Stimulated activated CD8-positive, alpha-beta memory T cell treated with anti-CD3 and anti-CD28 coated beads, Interleukin-4, amount 100 ng/mL, for 1 hour (primary cell): Measurements from ENCODE around the gene EPS8L3.

Source experiments
- DNase-seq, 2 donors: peaks; one replicate each; pipeline ENCODE4 v3.0.0-alpha.2; 2020; ENCODE audit warnings: low read depth in 2 of 2, low spot score in 1 of 2

EPS8L3 gene

DNA sequence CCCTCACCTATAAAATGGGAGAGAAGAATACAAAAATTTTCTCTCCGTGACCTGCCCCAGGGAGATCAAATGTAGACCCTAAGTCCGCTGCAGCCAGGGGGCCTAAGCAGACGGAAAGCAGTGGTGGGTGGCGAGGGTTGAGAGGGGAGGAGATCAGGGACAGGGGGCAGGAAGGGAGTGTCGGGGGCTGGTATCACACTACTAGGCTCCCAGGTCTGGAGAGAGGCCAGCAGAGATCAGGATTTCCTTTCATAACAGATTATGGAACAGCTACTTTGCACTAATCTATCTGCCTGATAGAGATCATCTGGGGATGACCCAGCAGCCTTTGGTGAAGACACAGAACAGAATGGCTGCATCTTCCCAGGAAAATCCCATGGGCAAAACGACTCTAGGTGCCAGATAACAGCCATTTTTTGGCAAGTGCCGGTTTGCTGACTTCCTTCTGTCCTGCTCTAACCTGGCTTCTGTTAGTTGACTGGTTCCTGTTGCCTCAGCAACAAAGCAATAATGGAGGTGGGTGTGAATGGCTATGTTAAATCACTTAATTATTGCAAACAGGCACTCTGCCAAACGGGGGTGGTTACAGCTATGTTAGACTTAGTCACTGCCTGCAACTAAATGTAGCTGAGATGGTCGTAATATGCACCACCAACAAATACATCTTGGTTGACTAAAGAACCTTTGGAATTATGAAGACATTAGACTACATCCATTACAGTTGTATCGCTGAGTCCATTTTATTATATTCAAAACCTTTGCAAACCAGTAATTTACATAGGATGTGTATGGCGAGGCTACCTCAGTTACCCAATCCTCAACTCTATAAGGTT lies 30.0 kb upstream of the EPS8L3 start:
- DNase-seq, result no peak

DNA sequence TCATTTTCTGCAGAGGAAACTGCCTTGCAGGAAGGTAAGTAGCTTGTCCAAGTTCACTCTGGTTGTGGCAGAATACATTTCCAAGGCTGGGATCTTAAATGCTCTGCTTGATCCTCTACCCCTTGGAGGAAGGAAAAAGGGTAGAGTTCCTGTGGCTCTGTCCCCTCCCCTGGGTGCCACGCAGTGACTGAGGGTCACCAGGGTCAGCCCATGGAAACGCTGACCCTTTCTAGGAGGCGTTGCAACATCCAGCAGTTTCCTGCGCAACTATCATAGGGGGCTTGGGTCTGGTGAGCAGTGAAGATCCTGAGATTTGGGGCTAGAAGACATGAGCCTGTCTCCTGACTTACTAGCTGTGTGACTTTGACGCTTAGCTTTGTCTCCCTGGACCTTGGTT lies 29.4 kb upstream of the EPS8L3 start:
- no peak for DNase-seq

DNA sequence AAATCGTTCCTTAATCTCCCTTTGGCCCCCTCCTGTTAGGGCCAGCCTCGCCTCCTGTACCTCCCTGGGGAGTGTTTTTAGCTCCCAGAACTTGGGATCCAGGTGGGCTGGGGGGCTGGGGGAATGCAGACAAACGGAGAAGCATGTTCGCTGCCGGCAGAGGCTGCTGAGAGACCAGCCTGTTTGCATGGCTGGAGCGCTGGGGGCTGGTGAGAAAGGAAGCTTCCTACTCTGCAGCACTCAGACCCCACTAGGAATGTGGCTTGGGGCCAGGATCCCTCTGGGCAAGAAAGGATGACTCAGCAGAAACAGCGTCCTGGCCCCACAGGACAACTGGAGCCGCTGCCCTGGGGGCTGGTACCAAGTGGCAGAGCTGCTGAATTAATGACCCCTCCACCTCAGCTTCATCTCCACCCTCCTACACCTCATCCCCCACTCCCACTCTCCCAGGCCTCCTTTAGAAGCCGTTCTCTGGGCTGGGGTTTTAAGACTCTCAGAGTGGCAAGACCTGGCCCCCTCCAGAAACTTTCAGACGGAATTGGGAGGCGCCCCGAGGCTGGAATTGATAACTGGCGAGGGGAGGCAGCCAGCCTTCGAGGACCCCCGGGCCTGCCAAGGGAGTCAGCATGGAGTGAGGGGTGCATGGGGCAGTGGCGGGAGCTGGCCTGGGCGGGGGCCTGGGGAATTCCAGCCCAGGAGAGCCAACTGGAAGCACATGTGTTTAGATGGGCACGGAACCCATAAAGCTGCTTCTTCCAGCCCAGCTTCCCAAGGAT lies 28.5 kb upstream of the EPS8L3 start:
- no peak for DNase-seq

DNA sequence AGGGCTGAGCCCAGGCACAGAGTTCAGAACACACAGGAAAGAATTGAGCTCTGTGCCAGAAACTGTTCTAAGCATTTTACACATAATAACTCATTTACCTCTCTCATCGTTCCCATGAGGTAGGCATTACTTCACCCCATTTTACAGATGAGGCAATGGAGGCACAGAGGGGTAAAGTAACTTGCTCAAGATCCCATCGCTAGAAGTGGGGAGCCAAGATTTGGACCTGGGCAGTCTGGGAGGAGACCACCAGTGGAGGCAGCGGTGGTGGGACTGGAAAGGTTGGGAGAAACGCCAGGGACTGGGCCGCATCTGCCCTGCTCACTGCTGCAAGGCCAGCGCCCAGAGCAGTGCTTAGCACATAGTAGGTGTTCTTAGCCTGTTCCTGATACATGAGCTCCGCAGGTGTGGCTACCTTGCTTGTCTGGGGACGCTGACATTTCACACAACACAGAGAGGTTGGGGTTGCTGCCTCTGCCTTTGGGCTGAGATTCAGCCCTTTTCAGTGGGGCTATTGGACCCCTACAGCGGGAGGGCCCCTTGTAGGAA lies 27.8 kb upstream of the EPS8L3 start:
- DNase-seq, result no peak

DNA sequence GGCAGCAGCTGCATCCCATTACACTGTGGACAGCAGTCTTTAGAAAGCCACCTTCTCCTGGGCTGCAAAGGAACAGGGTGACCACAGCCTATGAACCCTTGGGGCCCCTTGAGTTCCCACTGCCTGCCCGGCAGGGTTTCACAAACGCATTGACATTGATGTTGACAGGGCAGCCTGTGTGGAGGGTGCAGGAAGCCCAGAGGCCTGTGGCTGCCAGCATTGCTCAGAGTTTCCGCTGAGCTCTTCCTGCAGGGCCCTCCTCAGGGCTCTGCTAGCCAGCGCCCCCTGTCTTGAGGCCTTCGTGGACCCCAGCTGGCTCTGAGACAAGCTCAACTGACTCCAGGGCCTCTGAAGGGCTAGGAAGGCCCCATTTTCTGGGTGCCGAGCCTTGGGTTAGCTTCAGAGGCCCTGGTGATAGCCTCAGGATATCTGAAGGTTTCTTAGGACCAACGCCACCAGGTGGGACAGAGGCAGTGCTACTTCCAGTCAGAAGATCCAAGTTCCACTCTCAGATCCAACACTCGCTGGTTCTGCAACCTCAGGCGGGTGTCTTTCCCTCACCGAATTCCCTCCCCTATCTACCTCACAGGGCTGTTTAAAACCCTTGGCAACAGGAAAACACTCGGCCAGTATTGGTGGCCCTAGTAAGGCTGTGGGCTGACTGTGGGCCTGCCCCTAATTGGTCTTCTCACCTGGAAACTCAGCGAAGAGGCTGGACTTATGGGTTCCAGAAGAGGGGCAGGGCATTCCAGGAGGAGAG lies 27.2 kb upstream of the EPS8L3 start:
- DNase-seq, result peak; percentile 50 to 74

DNA sequence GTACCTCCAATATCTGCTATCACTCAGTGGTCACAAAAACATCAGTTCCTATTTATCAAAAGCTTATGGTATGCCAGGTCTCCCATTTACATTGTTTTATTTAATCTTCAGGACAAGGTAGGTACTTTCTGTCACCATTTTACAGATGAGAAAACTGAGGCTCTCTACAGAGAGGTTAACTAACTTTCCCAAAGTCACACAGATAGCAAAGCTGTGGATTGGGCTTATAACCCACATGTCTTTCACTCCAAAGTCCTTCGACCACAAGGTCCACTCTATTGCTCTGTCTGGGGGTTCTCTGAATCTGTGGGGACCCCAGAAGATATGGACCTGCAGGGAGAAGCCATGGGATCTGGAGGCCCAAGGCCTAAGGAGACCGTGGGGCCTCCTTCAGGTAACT lies 26.6 kb upstream of the EPS8L3 start:
- no peak for DNase-seq

DNA sequence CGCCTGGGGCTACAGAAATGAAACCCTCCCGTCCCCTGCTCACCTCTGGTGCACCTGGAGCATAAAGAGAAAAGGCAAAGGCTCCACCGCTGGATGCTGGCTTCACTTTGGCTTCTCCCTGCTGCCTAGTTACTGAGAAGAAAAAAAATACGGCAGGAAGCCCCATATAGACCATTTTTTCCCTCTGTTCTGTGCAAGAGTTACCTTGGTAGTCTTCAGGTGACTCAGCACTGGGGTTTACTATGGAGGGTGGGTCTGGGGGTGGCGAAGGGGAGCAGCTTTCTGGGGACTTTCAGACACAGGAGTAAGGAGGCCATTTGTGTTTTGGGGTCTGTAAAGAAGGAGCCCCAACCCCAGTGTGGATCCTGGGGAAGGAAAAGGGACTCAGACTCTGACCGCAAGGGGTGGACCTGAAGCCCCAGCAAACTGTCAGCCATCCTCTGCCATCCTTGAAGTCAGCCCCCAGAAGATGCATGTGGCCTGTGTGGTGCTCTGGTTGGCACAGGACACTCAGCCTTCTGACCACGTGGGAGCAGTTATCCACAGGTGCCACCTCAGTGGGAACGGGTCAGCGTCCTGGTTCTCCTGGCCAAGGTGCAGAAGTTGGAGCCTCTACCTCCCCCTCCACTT lies 25.9 kb upstream of the EPS8L3 start:
- no peak for DNase-seq

DNA sequence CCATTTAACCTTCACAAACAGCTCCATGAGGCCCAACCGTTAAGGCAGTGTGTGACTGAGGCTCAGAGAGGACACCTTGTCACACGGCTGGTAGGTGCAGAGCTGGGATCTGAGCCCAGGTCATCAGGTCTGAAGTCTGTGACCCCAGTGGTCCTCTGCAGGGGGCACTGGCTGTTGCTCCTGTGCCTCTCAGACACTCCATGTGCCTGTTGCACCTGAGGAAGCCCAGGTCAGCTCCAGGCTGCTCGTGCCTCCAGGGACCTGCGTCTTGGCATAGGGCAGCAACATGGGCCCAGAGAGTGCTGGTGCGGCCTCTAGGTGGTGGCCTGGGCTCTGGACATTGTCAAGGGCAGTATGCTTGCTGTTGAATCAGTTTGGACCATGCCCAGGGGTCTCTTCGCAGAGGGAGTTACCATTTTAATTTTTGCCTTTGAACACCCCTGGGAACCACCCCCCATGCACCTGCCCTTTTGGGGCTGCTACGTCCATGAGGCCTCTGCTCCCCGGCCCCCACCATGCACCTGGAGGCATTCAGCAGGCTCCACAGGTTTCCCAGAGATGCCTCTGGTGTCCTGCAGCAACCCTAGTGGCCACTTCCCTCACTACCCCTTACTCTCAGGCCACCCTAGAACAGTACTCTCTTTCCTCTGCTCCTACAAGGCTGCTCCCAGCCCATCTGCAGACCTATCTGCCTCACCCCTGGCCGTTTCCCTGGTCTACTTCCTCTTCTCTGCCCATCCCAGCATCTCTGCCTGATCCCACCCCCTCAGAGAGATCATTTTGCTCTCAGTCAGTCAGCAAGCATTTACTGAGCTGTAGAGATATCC lies 25.2 kb upstream of the EPS8L3 start:
- DNase-seq, result no peak

DNA sequence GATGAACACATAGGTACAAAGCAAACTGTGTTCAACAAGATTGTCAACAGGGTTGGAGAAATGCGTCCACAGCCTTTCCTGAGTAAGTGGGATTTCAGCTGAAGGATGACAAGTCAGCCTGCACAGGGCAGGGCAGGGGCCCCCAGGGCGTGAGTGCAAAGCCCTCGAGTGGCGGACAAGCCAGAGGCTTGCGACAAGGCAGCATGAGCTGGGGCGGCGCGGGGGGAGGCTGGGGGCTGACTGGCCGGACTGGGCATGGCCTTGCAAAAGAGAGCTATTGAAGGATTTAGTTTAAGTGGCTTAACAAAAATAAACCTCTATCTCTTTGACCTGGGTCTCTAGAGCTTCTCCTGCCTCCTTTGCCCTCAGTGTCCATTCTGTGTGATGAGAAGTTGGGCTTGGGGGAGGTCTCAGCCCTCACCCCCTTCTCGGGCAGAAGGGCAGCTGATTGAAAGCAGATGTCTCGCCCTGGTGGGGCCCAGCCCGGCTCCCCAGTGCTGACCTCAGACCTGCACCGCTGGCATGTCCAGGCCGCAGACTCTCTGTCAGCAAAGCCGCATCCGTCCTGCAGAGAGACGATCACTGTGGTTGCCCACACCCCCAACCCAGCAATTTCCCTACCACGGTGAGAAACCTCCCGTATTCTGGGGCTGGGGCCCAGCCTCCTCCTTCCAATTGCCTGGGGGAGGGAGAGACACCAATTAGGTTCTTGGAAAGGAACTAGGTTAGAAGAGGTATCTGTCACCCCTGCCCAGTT lies 24.3 kb upstream of the EPS8L3 start:
- no peak for DNase-seq

DNA sequence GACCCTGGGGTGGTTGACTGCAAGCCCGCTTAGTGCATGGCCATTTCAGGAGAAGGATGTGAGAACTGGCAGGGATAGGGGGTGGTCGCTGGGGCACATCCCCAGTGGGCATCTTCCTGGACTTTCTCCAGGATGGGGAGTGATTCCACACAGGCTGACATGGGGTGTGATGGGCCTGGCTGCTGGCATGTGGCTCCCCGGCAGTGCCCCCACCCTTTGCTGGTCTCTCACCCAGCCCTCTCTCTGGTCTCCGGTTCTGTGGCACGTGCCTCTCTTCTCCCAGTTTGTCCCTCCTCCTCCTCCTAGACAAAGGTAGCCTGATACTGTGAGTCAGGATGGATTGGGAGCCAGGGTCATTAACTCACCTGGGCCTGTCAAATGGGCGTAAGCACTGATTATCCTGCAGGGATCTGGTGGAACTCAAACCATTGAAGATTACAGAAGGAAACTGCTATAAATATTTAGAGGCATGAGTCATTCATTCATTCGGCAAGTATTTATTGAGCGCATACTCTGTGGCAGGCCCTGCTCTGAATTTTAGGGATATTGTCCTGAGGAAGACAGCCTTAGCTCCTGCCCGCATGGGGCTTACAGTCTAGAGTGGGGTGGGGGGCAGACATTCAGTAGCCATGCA lies 23.6 kb upstream of the EPS8L3 start:
- DNase-seq, result no peak

DNA sequence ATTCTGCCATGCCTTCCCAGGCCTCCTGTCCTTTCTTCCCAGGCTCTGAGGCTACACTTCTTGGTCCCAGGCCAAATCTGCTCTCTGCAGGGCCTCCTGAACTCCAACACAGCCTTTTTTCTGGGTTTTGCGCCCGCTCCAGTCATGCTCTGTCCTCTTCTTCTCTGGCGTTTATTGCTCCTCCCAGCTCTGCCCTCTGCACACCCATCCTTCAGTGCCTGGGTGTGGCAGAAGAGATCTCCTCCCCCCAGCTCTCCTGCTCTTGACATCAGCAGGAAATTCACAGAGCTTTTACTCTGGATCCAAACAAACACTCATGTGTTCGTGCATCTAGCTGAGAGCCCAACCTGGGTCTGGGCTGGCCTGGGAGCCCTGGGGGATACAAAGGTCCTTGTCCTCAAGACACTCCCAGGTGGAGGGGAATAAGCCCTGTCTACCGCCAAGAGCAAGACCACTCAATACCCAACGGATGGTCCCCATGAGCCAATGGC lies 22.9 kb upstream of the EPS8L3 start:
- no peak for DNase-seq

DNA sequence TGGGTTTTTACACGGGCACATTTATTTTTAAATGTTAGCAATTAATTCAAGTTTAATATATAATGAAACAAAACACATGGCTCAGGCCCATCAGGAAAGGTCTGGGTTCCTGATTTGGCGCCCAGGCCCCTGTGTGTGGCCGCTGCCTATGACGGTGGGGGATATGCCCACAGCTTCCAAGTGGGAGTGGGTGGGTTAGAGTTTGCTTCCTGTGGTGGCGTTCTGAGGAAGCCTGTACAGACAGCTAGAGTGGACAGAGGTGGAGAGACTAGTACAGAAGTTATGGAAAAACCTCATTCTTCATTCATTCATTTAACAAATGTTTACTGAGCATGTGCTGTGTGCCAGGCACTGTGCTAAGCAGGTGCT lies 22.4 kb upstream of the EPS8L3 start:
- no peak for DNase-seq

DNA sequence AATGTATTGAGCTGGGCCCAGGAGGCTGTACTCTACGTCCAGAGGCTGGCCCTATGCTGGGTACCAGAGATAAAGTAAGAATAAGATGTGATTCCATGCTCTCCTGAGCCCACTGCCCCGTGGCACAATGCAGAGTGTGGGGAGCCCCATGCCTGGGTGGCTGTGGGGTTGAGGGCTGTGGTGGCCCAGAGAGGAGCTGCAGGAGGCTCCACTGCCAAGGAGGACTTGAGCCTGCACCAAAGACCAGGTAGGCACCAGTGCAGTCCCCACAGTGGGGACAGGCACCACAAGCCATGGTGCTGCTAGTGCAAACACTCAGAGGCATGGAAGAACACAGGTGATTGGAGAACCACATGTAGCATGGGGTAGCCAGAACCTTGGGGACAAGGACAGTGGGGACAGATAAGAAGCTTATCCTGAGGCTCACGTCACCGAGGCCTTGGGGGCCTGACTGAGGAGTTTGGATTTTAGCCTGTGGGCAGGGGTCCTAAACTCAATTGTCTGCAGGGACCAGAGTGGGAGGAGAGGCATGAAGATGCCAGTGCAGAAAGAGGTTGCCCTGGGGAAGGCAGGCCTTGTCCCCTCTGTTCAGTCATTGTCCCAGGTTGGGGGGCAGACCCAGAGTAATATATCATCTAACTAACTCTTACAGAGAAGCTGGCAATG lies 21.9 kb upstream of the EPS8L3 start:
- no peak for DNase-seq

DNA sequence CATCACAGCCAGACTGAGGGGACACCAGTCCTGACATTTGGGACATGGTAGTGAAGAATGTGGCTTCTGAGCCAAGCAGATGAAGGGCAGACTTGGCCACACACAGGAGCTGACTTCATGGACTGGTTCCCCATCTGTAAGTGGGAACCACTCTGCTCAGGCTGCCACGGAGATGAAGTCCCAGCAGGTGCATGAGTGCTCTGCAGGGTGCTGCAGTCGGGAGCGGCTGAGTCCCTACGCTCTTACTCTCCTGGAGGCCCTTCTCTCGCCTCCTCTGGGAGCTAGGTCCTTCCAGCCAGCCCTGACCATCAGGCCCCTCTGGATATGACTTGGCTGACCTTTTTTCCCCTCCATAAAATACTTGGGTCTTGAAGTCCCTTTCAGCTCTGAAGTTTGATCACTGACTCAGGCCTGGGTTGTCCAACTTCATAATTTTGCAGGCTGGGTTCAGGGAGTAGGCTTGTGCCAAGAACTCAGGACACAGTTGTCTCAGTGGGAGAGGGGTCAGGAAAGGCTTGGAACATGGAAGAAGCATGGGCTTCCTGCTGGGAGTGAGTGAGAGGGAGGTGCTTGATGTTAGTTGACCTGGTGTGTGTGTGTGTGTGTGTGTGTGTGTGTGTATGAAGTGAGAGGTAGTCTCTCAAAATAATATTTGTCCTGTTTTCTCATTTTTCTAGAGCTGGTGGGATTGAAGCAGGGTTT lies 21.0 kb upstream of the EPS8L3 start:
- DNase-seq, result no peak

DNA sequence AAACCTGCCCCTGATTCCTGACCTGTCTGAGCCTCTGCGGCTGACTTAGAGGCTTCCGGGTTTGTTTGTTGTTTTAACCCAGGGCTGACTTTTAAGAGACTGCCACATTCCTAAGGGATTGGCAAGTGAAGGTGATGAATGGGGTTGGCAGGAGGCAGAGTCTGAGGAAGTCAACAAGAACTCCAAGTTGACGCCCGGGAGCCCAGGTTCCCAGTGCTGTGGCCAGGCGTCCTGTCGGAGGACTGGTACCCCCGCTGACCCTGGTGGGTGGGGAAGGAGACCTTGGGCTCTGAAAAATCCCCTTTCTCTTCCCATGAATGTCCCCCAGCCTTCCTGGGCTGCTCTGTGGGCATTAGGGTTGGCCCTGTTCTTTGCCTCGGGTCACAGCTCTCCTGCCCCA lies 19.7 kb upstream of the EPS8L3 start:
- no peak for DNase-seq

DNA sequence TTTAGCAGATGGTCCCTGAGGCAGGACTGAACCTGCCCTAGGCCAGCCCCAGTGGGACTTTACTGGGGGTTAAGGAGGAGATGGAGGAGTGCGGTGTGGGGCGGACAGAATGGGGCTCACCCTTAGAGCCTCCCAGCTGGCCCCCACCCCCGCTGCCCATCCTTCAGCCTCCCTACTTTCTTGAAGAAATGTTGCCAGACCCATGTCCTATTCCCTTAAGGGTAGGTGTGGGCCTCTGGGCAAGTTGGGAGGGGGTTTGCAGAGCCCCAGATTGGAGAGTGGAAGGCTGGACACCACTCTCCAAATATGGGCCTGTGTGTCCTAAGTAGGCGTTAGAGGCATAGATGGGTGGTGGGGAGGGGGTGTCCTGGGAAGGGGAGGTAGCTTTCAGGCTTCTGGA lies 19.2 kb upstream of the EPS8L3 start:
- no peak for DNase-seq

DNA sequence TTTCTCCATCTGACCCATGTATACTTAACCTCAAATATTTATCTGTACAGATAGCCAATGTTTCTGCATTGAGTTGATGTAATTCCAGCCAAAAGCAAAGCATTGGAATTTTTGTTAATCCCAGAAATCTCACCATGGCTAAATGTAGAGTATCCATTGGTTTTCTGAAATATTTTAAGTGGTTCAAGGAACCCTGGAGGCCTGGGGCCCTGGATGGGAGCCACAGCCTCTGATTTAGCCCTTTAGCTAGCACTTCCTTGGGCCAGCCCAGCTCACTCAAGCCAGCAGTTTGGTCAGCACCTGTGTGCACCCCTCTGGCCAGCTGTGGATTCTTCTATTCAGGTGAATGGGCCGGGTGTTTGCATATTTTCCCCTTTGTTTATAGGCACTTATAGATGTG lies 18.8 kb upstream of the EPS8L3 start:
- no peak for DNase-seq

DNA sequence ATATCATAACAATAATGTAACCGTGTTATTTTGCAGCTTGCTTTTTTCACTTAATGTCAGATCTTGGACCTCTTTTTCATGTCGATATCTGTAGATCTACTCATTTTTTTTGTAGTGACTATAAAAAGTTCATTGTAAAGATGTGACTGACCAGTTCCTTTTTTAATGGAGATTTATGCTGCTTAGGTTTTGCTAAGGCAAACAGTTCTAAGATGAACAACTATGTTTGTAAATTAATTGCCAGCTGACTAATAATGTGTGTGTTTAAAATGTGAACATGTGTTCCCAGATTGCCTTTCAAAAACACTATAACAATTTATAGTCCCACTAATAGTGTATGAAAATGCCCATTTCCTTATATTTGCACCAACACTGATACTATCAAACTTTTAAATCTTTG lies 18.1 kb upstream of the EPS8L3 start:
- DNase-seq, result no peak
